Measurements from ENCODE around the gene MCTP2. TPM values are rescaled to one million over a fixed set of nuclear protein-coding genes. Genes with fewer than 3 reads are reported as not detected.

MCTP2 gene
- total and polyA plus RNA-seq, 7 donors = 1.5 to 12.2 (median 4.4) TPM

GRCh38 chr15:94243418-94243817 lies 12.1 kb downstream of the MCTP2 start:
- intact Hi-C loops (cut with DNase I) = no loop called here
- H3K36me3 ChIP-seq = no peaks in the 10 kb centered on the region
- H3K27me3 ChIP-seq = no peaks in the 10 kb centered on the region
- DNase-seq = no peak
- no peak overlapping the region for H3K27ac ChIP-seq
- 98 to 99% methylated on average over 24 of the region's 24 CpGs for WGBS, 2 donors
- H3K9me3 ChIP-seq = no peaks in the 10 kb centered on the region
- no peaks in the 10 kb centered on the region for H3K4me1 ChIP-seq
- TF ChIP-seq CTCF (IDR thresholded peaks at IDR 0.05) (no peak), POLR2A (IDR thresholded peaks at IDR 0.05) (no peak), POLR2AphosphoS5 (IDR thresholded peaks at IDR 0.05) (no peak), EP300 (IDR thresholded peaks at IDR 0.05) (no peak)
- H3K4me3 ChIP-seq = no peak overlapping the region

- TF ChIP-seq EP300 (IDR thresholded peaks at IDR 0.05) (no peak), POLR2A (IDR thresholded peaks at IDR 0.05) (no peak), CTCF (IDR thresholded peaks at IDR 0.05) (no peak), POLR2AphosphoS5 (IDR thresholded peaks at IDR 0.05) (no peak)
- WGBS, 2 donors = 77 to 87% methylated on average over 4 of the region's 4 CpGs
- intact Hi-C loops (cut with DNase I) = no loop called here
These were observed 14.7 kb downstream of the MCTP2 start for GRCh38 chr15:94246016-94246415.

GRCh38 chr15:94247789-94248638 lies 16.7 kb downstream of the MCTP2 start:
- no peak overlapping the region for H3K4me3 ChIP-seq
- TF ChIP-seq POLR2AphosphoS5 (IDR thresholded peaks at IDR 0.05) (no peak), EP300 (IDR thresholded peaks at IDR 0.05) (no peak), POLR2A (IDR thresholded peaks at IDR 0.05) (no peak), CTCF (IDR thresholded peaks at IDR 0.05) (no peak)
- no peaks in the 10 kb centered on the region for H3K9me3 ChIP-seq
- no peak for DNase-seq
- WGBS, 2 donors = 27 to 69% methylated on average over 7 of the region's 7 CpGs
- no peak overlapping the region for H3K27ac ChIP-seq
- intact Hi-C loops (cut with DNase I) = no loop called here
- H3K36me3 ChIP-seq = no peaks in the 10 kb centered on the region
- no peaks in the 10 kb centered on the region for H3K4me1 ChIP-seq
- no peaks in the 10 kb centered on the region for H3K27me3 ChIP-seq

More at GRCh38 chr15:94246016-94246415, 14.7 kb downstream of the MCTP2 start:
- Histone ChIP-seq H3K36me3 (no peaks in the 10 kb centered on the region), H3K4me1 (no peaks in the 10 kb centered on the region), H3K27me3 (no peaks in the 10 kb centered on the region), H3K9me3 (no peaks in the 10 kb centered on the region), H3K4me3 (no peak overlapping the region), H3K27ac (no peak overlapping the region)
- no peak for DNase-seq

GRCh38 chr15:94250801-94251200 lies 19.4 kb downstream of the MCTP2 start:
- Histone ChIP-seq H3K27ac (no peak overlapping the region), H3K4me3 (no peak overlapping the region), H3K4me1 (no peaks in the 10 kb centered on the region), H3K36me3 (no peaks in the 10 kb centered on the region), H3K9me3 (no peaks in the 10 kb centered on the region), H3K27me3 (no peaks in the 10 kb centered on the region)
- DNase-seq = no peak
- intact Hi-C loops (cut with DNase I) = no loop called here
- no peak for TF ChIP-seq POLR2AphosphoS5 (IDR thresholded peaks at IDR 0.05)
- no peak for TF ChIP-seq CTCF (IDR thresholded peaks at IDR 0.05)
- TF ChIP-seq EP300 (IDR thresholded peaks at IDR 0.05) = no peak
- TF ChIP-seq POLR2A (IDR thresholded peaks at IDR 0.05) = no peak
- WGBS, 2 donors = 44 to 82% methylated on average over 2 of the region's 2 CpGs
